ENCODE measurements around the gene RFX3.

The RFX3 gene

DNA sequence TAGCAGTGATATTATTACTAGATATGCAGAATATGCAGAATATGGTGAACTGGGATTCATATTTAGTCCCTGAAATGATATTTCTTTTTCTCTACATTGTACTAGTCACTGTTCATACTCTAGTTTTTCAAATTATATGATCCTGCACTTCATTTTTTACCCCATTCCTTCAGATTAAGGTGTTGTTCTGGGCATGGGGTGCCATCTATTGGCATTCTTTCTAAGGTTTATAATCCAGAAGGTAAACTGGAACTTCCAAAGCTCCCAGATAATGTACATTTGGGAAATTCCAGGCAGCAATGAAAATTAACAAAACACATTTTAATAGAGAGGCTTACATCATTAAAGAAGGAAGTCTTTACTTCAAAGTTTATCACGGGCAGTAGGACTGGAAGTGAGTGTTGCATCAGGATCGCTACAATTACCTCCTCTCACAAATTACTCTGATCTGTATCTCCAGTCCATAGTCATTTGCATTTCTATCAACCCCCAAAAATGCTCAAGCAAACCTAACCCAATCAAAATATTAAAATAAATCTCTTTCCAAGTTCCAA, 12.5 kb downstream of the RFX3 start:
- no peak for DNase-seq (ENCODE audit: low spot score)

DNA sequence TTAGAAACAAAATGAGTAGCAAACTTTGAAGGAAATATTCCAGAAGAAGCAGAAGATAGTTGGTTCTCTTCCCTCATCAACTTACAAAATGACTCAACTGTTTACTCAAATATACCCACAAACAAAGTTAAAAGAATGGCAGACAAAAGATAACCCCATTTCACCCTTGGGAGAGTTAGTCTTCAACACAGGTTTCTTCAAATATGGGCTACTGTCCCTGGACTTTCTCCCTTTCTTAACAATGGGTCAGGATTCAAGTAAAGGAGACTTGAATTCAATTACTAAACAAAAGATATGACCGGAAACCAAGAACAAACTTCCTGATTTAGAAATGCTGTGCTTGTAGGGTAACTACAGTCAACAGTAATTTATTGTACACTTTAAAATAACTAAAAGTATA, 14.2 kb downstream of the RFX3 start:
- peak; percentile 51 for DNase-seq (ENCODE audit: low spot score)

DNA sequence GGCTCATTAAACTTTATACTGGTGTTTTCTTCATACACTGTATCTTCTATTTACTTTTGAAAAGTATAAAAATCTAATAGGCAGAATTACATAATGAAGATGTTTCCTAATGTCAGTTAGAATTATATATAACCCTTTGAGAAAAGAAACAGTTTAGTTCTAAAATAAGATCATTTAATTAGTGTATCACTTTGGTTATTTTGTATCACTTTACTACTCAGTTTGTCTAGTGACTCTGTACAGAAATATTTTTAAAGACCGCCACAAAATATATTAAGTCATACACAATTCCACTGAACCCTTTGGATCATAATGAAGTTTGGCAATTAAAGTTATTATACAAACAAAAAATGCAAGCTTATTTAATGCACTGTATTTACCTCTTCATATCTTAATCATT, 15.0 kb downstream of the RFX3 start:
- no peak for DNase-seq (ENCODE audit: low spot score)

DNA sequence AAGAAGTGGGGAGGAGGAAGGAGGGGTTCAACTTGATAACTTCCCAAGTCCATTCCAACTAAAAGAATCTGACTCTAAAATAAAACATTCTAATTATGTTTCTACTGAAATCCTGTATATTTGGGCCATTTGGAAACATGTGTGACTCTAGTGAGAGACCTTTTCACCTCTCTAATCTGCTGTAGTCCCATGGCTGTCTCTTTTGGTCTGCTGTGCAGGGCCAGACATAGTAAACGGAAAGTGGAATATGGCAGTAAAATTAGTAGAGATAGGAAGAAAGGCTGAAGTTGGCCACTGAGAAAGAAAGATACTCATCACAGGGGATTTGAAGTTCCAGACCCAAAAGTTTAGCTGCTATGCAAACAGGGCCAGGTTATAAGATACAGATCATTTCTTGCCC, 15.9 kb downstream of the RFX3 start:
- no peak for DNase-seq (ENCODE audit: low spot score)

DNA sequence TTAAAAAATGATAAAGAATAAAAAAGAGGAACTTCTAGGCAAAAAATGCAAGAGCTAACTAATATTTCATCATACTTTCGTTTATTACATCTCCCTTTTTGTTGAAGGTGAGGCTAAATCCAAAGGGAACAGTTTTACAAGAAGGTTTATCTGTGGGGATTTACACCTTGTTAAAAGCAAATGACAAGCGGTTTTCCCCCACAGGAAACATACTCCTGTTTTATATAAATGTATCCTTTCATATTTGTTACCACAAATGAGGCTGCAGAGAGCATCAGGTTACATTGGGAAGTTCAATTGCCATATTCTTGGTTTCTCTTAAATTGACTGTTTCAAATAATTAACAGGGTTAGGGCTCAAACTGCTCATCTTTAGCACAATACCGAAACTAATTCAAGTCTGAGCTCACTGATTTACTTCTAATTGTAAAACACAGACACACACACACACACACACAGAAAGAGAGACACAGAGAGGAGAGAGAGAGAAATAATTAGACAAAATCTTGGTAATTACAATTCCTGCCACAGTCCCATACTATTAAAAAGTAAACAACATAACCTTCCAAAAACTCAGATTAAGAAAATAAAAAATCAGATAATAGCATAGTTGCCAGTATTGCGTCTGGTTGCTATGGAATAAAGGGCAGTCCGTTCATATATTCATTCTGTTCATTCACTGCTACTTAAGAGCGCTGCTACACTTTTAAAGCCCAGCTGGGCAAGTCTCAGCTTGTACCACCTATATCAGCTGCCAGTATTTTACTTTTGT, 17.1 kb downstream of the RFX3 start:
- DNase-seq (ENCODE audit: low spot score): peak; percentile 61

DNA sequence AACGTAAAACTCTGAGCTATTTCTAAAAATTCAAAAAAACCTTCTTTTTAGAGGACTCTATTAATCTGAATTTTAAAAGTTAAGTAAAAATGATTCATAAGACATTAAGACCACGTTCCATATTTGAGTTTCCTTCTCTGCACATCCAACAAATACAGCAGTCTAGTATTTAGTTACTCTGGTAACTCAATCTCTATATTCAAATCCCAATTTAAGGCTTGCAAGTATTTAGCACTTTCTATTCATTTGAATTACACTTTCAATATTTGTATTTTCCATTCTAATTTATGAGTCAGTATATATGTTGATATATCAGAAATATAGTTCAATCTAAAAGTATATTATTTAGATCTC, 17.7 kb downstream of the RFX3 start:
- DNase-seq (ENCODE audit: low spot score): no peak

DNA sequence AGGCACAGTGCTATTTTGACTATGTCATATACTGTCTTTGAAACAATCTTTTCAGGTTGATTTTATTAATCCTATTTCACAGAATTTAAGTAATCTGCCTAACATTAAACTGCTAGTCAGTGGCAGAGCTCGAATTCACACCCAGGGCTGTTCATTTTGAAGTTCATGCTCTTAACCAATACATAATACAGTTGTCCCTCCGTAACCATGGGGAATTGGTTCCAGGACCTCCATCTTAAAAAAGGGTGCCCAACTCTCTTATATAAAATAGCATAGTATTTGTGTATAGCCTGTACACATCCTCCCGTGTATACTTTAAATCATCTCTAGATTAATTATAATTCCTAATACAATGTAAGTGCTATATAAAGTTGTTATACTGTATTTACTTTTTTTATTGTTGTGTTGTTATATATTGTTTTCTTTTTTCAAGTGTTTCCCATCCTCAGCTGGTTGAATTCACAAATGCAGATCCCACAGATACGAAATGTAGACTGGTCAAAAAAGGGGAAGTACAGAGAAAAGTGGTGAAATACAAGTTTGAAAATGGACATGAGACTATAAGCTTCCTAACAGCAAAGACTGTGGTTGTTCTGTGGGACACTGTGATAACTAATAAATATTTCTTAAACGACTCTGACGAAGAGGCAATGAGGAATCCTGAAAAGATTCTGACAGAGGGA, 18.3 kb downstream of the RFX3 start:
- no peak for DNase-seq (ENCODE audit: low spot score)

DNA sequence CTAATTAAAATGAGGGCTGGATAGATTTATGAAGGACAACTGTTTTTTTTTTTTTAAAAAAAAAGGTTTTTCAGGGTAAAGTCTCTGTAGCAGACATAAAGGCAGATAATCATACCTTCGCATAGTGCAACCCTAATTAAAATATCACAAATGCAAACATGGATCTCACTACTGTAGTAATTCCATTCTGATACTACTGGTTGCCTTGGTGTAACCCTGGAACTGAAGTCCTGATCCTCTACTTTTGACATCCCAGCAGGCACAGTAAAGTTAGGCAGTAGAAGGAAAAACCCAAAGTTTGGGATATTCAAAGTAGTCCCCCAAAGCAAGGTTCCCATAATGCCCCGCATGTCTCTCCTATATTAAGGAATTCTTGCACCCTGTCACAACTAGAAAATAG, 19.6 kb downstream of the RFX3 start:
- no peak for DNase-seq (ENCODE audit: low spot score)

DNA sequence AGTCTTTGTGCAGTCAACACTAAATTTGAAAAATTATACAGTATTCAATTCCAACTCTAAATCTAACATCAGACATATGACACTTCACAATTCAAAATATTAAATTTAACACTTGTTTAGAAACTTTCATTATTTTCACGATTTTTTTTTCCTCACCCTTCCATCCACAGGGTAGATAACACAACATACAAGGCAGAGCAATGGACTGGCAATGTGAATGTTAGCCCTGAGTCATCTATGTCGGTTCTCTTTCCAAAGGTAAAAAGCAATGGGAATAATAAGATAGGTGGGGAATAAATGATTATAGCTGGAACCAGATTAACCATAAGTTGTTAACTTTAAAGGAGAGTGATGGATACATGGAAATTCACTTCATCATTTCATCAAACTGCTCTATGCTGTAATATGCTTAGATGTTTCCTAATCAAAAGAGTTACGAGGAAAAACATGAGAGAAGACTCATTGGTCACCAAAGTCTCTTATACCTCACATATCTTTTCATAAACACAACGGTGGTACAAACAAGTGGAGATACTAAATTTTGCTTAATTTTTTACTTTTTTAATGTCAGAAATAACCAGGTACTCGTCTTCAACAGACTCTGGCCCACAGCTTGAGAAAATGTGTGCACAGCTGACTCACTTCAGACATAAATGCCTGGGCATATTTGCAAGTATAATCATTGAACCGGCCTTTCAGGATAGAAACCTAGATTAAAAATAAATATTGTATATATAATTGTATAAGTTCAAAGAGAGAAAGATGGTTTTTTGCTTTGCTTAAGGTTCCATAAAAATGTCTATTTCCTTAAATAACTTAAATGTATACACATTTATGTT, 23.0 kb downstream of the RFX3 start:
- DNase-seq (ENCODE audit: low spot score): no peak

DNA sequence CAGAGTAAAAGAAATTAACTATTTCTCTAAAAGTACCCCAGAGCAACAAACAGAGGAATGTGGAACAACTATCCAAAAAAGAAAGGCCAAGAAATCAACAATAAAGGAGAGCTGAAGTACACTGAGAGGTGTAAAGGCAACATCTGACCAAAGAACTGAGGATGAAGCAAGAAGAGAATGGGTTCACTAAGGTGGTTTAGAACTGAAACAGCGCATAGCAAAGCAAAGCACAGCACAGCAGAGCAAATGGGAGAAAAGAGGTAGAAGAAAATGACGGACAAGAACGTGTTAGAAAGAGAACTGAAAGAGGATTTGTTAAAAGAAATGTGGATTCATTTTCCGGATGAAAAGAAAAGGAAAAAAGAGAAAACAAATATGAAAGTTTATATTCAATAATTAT, 25.8 kb downstream of the RFX3 start:
- no peak for DNase-seq (ENCODE audit: low spot score)

DNA sequence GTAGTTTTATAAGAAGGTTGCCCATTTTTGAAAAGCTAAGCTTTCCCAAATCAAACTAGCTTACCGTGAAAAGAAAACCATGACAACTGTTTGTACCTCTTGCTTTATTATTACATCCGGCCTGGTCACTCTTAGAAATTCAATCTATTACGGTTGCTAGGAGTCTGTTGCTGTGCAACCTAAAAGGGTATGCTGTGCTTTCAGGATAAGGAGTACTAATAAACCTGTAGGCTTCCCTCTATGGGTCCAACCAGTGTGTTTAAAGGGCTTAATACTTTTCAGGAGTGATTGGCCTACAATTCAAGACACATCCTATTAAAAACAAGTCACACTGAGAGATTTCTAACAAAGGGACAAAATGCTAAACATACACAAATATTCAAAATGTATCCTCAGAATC, 27.1 kb downstream of the RFX3 start:
- DNase-seq (ENCODE audit: low spot score): no peak

DNA sequence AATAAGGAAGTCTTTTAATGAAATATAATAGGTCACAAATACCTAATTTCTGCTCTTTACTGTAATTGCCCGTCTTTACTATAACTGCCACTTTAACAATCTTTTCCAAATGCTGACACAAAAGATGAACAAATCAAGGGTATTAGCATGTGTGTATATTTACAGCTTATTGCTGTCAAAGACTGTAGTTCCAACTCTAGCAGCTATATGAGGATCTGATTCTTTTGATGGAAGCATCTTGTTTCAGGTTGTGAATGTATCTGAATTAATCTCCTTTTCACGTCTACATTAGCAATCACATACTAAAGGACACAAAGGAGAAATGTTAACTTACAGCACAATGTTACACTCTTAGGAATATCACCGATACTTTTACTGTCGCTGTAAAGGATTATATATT, 27.9 kb downstream of the RFX3 start:
- DNase-seq (ENCODE audit: low spot score): no peak

DNA sequence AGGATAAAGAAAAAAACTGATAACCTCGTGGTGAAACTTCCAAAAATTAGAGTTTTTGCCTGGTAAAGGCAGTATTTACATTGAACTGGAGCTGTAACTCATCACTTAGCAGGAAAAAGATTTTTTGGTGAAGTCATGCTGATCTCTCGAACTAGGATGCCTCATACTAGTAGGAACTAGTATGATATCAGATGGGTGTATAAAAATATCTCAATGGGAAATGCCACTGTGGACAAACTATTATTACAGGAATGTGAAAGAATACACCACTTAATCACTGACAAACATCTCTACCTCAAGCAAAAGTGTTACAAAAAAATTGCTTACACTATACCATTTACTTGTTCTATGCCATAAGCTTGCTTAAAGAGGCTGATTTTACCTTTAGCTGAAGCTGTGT, 28.4 kb downstream of the RFX3 start:
- DNase-seq (ENCODE audit: low spot score): no peak

DNA sequence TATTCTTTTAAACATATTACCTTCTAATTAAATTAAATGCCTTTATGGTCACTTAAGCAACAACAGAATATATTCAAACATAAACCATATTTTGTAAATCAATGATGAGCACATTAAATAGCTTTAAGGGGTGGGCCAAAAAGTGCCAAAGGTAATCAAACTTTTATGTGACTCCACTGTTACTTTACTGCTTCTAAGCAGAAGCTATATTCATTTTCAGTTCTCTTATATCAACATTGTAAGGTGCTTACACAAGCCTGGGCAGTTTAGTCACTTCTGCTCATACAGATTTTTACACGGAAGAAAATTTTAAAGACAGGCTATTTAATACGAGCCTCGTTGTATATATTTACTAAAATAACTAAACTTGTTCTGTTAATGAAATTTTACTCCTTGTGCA, 29.9 kb downstream of the RFX3 start:
- no peak for DNase-seq (ENCODE audit: low spot score)

DNA sequence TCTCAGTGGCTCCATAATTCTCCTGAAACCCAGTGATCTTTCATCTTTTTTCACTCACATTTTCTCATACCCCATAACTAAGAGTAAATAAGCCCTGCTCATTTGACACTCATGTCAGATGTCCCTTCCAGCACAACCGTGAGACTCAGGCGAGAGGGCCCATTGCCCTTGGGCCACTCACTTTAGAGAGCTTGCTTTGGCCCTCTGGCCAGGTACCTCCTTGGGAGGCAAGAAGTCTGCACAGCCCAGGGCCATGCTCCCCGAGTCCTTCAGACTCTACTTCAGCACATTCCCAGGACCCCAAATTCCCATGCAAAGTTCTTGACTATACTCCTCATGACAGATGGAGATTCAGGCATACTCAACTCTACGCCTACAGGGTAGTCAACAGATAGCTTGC, 33.6 kb downstream of the RFX3 start:
- DNase-seq (ENCODE audit: low spot score): no peak

DNA sequence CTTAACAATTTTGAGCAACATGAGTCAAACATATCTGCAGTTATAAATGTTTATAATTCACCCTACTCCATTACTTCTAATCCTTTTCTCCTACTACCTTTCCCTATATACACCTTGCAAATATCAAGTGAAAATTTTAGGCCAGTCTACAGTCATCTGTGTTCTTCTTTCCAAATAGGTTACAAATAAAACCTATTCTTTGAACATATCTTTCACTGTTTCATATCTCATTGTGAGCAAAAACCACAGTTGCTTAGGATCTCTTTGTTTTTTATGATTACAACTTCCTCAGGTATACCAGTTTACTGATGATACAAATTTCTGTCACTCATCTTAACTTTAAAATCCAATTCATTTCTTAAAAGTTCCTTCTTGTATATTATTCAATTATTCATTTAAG, 34.4 kb downstream of the RFX3 start:
- no peak for DNase-seq (ENCODE audit: low spot score)

DNA sequence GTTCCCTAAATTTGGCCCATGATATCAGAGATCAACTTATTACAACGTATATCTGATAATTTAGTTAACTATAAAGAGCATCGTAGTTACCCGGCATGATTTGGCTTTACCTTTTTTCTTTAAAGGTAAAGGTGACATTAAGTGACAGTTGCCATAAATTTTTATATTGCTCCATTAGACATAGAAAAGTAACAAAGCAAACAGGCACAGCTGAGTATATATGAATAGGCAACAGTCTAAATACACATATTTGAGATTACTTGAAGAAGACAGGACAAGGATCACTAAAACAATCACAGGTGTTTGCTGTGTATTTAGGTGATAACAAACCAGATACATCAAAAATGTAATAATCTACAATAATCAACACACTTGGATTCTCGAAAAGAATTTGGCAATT, 34.8 kb downstream of the RFX3 start:
- DNase-seq (ENCODE audit: low spot score): no peak

DNA sequence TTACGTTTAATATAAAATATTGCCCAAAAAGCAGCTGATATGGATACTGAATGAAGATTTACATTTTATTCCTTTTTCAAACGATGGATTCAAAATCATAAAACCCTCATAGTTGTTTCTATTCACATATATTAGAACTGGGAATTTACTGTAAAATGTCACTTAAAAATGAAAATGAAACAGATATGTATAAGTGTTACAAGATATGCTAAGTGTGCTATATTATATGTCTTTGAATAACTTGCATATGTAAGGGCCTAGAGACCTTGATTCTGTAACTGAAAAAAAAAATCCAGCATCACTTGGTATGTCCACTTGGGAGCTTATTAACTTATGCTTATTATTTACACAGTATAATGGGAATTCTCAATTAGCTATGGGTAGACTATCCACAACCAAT, 43.2 kb downstream of the RFX3 start:
- no peak for DNase-seq (ENCODE audit: low spot score)

DNA sequence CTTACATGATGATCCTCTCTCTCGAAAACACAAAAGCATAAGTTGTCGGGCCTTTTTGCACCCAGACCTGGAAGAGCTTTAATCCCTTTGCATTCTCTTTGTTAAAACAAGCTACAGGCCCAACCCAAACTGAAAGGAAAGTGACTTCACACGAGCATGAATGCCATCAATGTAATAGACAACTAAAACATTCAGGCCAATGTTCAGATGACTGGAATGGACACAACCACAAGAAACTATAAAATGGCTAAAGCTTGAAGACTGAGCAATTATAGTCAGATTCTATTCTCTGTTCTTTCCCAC, 45.5 kb downstream of the RFX3 start:
- DNase-seq (ENCODE audit: low spot score): peak; percentile 31

DNA sequence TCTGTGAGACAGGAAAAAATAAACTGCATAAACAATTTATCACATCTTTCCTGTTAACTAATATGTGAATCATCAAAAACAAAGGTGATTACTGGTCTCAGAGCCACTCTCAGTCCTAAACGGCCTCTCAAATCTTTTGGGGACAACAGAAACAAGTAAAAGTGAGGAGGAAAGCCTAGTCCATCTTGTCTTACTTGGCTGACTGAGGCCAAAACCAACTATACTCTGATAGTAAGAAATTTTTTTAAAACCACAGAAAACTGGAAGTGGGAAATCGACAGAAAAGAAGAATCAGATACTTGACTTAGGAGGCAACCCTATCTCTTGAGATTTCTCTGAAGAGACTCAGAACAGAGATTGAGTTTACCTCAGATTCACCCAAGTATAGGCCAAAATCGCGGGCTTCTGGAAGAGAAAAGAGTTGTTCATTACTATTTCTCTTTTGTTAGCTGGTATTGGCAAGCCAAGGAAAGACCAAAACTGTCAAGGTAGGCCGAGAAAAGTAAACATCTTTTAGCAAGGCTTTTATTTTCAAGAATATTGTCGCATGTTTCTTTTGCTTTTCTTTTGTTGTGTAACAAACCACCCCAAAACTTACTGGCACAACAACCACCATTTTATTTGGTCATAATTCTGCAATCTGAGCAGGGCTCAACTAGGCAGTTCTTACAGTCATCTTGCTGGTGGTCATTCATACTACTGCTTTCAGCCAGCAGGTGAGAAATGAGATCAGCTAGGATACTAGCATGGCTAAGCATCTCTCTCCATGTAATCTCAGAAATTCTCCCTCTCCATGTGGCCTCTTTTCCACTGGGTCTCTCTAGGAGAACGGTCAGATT, 46.1 kb downstream of the RFX3 start:
- no peak for DNase-seq (ENCODE audit: low spot score)

DNA sequence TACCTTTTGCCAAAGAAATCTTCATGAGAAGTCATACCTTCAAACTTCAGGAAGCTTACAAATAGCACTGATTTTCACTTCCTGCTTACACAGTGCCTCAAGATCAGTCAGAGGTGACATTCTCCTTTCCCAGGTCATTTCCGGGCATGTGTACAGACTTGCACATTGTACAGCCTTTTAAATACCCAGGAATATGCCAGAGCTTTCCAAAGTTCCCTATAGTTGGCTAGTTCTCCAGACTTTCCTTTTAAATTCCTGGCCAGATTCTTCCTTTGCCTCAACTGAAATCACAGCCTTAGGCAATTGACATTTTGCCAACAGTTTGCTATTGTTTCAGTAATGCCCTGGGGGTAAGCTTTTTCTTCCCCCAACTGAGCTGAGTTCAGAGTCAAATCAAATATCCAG, 47.2 kb downstream of the RFX3 start:
- DNase-seq (ENCODE audit: low spot score): peak; percentile 69

DNA sequence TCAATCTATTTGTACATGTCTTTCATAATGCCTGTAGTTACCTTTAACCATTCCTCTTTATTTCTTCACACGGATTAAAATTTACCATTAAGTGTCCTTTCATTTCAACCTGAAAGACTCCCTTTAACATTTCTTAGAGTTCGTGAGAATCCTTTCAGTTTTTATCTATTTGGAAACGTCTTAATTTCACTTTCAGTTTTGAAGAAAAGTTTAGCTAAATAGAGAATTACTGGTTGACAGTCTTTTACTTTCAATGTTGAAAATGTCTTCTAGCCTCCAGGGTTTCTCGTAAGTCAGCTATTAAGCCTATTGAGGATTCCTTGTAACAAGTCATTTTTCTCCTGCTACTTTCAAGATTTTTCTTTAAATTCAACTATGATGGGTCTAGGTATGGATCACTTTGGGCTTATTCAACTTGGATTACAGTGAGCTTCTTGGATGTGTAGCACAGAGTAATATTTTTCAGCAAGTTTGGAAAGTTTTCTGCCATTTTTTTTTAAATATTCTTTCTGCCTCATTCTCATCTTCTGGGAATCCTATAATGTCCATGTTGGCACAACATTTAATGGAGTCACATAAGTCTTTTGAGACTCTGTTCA, 48.5 kb downstream of the RFX3 start:
- DNase-seq (ENCODE audit: low spot score): no peak

Data from LoVo (cell line).